LNCAP (cell line): ENCODE results near the gene ASGR2.

ENCODE experiments used
- TF ChIP-seq, protein P1 (sequence below): fragments of 450-650 bp; IDR thresholded peaks from 2 replicates; pipeline ENCODE4 v1.5.1; 2017; ENCODE audit warnings: mild to moderate bottlenecking

Gene ASGR2

DNA sequence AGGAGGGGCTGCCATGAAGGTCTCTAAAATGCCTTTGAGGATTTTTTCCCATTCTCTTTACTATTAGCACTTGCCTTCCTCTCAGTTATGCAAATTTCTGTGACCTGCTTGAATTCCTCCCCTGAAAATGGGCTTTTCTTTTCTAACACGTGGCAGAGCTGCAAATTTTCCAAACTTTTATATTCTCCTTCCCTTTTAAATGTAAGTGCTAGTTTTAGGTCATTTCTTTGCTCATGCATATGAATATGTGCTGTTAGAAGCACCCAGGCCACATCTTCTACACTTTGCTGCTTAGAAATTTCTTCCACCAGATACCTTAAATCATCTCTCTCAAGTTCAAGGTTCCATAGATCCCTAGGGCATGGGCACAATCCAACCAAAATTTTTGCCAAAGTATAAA is 46.4 kb downstream of the ASGR2 start:
- TF ChIP-seq, protein P1, sequence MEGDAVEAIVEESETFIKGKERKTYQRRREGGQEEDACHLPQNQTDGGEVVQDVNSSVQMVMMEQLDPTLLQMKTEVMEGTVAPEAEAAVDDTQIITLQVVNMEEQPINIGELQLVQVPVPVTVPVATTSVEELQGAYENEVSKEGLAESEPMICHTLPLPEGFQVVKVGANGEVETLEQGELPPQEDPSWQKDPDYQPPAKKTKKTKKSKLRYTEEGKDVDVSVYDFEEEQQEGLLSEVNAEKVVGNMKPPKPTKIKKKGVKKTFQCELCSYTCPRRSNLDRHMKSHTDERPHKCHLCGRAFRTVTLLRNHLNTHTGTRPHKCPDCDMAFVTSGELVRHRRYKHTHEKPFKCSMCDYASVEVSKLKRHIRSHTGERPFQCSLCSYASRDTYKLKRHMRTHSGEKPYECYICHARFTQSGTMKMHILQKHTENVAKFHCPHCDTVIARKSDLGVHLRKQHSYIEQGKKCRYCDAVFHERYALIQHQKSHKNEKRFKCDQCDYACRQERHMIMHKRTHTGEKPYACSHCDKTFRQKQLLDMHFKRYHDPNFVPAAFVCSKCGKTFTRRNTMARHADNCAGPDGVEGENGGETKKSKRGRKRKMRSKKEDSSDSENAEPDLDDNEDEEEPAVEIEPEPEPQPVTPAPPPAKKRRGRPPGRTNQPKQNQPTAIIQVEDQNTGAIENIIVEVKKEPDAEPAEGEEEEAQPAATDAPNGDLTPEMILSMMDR = no peak

DNA sequence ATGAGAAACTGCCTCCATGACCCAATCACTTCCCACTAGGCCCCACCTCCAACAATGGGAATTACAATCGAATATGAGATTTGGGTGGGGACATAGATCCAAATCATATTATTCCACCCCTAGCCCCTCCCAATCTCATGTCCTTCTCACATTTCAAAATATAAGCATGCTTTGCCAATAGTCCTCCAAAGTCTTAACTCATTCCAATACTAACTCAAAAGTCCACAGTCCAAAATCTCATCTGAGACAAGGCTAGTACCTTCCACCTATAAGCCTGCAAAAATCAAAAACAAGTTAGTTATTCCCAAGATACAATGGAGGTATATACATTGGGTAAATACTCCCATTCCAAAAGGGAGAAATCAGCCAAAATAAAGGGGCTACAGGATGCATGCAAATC is 47.4 kb downstream of the ASGR2 start:
- TF ChIP-seq, protein P1 = no peak

DNA sequence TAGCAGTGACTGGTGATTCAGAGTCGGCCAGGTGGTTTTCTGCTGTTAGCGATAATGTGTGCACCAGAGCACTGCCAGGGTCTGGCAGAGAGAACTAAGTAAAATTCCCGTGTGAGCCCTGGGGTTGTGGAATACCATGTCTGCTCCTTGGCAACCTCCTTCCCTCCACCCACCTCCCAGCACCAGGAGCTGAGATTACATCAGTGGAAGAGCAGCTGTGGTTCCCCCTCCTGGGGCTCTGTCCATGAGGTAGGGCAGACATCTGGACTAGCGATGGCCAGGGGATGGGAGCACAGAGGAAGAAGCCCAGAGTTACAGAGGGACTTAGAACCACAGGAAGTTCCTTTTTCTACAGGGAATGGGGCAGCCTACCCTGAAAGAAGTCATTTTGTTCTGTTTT is 50.4 kb downstream of the ASGR2 start:
- TF ChIP-seq, protein P1 = no peak

DNA sequence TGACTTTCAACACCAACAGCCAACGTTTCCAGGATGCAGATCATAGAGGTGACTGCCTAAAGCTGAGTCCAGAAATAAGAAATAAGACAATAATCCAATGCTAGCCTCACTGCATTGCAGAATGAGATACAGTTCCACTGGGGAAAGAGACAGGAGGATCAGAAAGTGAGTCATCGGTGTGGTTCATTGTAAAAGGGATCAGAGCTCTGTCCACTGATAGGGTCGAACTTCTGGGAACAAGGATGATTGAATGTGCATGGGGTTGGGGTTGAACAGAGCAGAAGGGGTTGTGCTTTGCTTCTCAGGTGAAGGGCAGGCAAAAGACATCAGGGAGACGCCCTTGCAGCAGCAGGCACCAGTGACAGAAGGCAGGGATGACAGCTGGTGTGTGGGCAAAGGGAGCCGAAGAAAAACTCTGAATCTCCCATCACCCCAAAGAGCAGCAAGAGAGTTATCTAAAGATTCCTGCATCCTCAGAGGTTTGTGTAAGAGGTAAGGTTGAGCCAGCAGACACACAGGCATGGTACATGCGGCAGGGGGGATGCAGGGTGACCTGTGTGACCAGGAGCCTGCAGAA is 51.0 kb downstream of the ASGR2 start:
- TF ChIP-seq, protein P1 = no peak

DNA sequence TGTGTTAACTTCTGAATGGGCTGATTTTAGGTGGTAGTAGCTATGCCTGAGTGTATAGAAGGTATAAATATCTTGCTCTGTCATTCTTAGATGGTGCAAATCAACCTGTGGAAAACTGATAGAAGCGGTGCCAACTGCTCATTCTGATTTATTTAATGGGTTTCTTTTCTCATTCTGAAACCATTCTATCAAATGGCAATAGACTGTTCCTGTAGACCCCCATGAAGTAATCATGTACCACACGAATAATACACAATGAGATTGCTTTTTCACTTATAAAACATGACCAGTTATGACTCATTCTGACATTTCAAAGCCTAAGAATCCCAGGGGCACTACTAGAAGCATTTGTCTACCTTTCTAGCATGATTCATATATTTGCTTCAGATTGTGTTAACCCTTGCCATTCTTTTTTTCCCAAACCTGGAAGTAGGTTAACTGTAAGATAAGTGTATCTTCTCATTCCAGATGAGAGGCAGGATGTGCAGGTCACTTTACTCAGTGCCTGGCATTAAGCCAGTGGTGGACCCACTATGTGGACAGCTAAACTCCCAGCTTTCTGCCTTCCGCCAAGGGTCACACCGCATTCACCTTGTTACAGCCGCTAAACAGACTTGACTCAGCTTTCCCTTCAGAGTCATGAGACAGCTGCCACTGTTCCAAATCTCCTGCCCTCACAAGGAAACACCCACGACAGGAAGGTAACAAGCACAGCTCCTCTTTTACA is 54.3 kb downstream of the ASGR2 start:
- TF ChIP-seq, protein P1 = no peak

DNA sequence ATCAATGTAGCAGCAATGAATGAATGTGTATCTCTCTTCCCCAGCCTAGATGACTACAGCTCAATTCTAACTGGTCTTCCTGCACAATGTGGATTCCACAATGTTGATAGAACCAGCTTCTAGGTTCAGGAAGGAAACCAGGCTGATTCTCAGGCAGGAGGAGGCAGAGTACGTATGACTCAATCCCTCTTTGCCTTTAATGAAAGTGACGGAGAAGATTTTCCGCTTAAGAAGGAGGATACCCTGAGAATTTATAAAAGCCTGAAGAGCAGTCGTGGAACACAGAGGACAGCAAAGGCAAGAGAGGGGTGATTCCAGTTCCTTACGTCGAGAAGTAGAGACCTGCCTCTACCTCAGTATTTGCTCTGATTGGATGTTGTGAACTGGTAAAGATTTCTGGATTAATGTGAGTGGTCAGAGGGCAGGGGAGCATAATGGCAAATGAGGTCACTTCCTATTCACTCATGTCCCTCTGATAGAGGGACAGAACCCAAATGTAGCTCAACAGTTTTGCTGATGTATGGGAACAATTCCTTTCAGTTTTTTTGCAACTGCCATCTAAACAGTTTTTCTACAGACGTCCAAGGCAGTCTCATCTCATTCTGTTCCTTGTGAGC is 55.7 kb downstream of the ASGR2 start:
- TF ChIP-seq, protein P1 = no peak

DNA sequence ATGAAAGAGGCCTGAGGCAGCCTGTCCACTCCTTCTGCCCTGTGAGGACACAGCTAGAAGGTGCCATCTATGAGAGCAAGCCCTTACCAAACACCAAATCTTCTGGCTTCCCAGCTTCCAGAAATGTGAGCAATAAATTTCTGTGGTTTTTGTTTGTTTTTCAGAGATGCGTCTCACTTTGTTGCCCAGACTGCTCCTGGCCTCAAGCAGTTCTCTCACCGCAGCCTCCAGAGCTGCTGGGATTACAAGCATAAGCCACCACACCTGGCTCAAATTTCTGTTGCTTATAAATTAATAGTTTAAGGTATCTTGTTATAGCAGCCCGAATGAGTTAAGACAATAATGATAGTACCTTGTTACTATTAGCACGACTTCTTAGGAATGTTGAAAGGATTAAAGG is 58.2 kb downstream of the ASGR2 start:
- TF ChIP-seq, protein P1 = no peak
